Activated CD8-positive, alpha-beta memory T cell treated with anti-CD3 and anti-CD28 coated beads, Interleukin-2, amount 50 U/mL, for 4 hours (primary cell): ENCODE measurements around the gene PTRH1.
"Not testable (repeated sequence)": the region's sequence is repeated elsewhere in the genome, so short reads cannot be mapped to it uniquely, and the experiment has no call there.

Experiments used
- DNase-seq: peaks from one replicate; pipeline ENCODE4 v3.0.0-alpha.2; 2020

PTRH1 gene

GRCh38 chr9:127715470-127716337 lies at the start of gene PTRH1, which contains the start of gene TTC16:
Gene PTRH1, minus strand, starts transcription at chr9:127715663. Its CDS starts 24 bp downstream, at chr9:127715639.
Gene TTC16, plus strand, starts transcription at chr9:127716079. Its CDS starts 67 bp downstream, at chr9:127716146.
- DNase-seq = peak; percentile 98

- peak; percentile 37 for DNase-seq
Measured at GRCh38 chr9:127763918-127764384, 48.5 kb upstream of the PTRH1 start.

- no peak for DNase-seq
Measured at GRCh38 chr9:127762111-127762676, 46.7 kb upstream of the PTRH1 start.

- no peak for DNase-seq
Measured at GRCh38 chr9:127761491-127761956, 46.1 kb upstream of the PTRH1 start.

- DNase-seq = no peak
Measured at GRCh38 chr9:127761061-127761460, 45.6 kb upstream of the PTRH1 start.

GRCh38 chr9:127758843-127759242 lies 43.4 kb upstream of the PTRH1 start:
- DNase-seq = no peak

GRCh38 chr9:127756776-127757175 lies 41.3 kb upstream of the PTRH1 start:
- not testable (repeated sequence) for DNase-seq

- DNase-seq = no peak
Measured at GRCh38 chr9:127756233-127756632, 40.8 kb upstream of the PTRH1 start.

GRCh38 chr9:127755061-127756060 lies 39.9 kb upstream of the PTRH1 start:
- no peak for DNase-seq

GRCh38 chr9:127754099-127755060 lies 38.9 kb upstream of the PTRH1 start:
- no peak for DNase-seq

GRCh38 chr9:127753622-127754021 lies 38.2 kb upstream of the PTRH1 start:
- no peak for DNase-seq

- no peak for DNase-seq
Measured at GRCh38 chr9:127753148-127753547, 37.7 kb upstream of the PTRH1 start.

GRCh38 chr9:127751269-127752054 lies 36.0 kb upstream of the PTRH1 start:
- DNase-seq = no peak

- DNase-seq = no peak
Measured at GRCh38 chr9:127749090-127749787, 33.8 kb upstream of the PTRH1 start.

GRCh38 chr9:127746959-127747569 lies 31.6 kb upstream of the PTRH1 start:
- DNase-seq = peak; percentile 45

- DNase-seq = no peak
Measured at GRCh38 chr9:127744398-127745110, 29.1 kb upstream of the PTRH1 start.

- no peak for DNase-seq
Measured at GRCh38 chr9:127742435-127743088, 27.1 kb upstream of the PTRH1 start.

GRCh38 chr9:127741831-127742434 lies 26.5 kb upstream of the PTRH1 start:
- no peak for DNase-seq
